Right renal cortex interstitium (tissue), 3 donors: ENCODE measurements around the gene MTHFR. TPM values are rescaled to one million over a fixed set of nuclear protein-coding genes. Genes with fewer than 3 reads are reported as not detected.

Experiments
- DNase-seq, 3 donors: peaks; one replicate each; pipeline ENCODE4 v3.0.0-alpha.2; 2013; ENCODE audit warnings: low read depth in 3 of 3, low spot score in 2 of 3
- polyA plus RNA-seq, 3 donors: library from polyadenylated mRNA; unstranded; fragments of 120-200 nt; gene quantifications; one replicate each; pipeline ENCODE4 v1.2.1, GENCODE V29; 2013; ENCODE audit not compliant: insufficient read length in 3 of 3

MTHFR gene
- polyA plus RNA-seq, 3 donors, result 15.4 to 18.8 (median 17.2) TPM

DNA sequence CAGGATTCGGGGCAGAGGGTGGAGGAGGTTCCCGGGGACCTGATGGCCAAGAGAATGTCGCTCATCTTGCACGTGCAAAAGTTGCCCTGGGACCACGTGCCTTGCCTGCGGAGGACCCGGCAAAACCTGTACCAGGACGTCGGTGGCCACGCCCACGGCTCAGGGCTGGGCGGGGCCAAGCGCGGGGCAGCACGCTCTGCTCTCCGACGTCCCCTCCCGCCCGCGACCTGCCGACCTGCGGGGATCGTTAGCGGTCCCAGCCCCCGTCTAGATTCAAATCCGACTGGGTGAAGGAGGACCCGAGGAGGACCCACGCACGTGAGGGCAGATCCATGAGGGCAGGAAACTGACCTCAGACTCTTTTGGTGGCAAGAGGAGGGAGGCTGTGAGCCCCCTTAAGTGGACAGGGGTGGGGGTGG, 43.8 kb downstream of the MTHFR start, which contains the start of gene C1orf167:
Gene C1orf167 (plus strand): TSS at position 206 of the 419 bp plus-strand sequence. CDS start 2,208 bp downstream, outside the sequence.
- no peak for DNase-seq

DNA sequence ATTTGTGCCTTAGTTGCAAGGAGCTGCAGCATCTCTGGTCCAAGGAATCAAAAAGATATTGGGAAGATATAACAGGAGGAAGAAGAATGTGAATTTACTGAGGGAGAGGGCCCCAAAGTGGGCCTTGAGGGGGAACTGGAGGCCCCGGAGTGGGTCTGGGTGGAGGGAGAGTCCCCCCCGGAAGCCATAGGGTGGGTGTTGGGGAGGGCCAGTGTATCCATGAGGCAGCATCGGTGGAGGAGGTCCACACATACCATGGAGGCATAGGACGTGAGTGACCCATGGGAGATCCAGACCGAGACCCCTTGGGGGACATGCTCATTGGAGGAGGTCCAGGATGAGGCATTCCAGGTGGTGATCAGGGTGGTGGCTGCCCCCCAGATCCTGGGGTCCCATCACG, 44.5 kb downstream of the MTHFR start:
- DNase-seq, result no peak

DNA sequence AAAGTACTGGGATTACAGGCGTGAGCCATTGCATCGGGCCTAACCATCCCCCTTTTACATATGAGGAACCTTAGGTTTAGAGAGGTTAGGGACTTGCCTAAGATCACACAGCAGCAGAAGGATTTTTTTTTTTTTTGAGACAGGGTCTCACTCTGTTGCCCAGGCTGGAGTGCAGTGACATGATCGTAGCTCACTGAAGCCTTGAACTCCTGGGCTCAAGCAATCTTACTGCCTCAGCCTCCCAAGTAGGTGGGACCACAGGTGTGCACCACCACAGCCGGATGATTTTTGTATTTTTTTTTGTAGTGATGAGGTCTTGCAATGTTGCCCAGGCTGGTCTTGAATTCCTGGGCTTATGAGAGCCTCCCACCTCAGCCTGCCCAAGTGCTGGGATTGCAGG, 46.0 kb downstream of the MTHFR start:
- DNase-seq, result no peak

DNA sequence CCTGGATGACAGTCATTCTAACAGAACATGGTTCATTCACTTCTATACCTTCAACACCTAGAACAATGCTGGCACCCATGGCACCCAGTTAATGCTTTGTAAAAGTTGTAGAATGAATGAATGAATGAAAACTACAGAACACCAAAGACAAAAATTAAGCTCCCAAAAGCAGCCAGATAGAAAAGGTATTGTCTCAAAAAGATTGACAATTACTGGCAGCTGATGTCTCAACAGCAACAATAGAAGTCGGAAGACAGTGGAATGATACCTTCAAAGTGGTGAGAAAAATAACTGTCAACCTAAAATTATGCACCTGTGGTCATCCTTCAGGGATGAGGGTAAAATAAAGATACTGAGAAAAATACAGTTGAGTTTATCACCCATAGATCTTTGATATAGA, 48.7 kb downstream of the MTHFR start:
- no peak for DNase-seq

DNA sequence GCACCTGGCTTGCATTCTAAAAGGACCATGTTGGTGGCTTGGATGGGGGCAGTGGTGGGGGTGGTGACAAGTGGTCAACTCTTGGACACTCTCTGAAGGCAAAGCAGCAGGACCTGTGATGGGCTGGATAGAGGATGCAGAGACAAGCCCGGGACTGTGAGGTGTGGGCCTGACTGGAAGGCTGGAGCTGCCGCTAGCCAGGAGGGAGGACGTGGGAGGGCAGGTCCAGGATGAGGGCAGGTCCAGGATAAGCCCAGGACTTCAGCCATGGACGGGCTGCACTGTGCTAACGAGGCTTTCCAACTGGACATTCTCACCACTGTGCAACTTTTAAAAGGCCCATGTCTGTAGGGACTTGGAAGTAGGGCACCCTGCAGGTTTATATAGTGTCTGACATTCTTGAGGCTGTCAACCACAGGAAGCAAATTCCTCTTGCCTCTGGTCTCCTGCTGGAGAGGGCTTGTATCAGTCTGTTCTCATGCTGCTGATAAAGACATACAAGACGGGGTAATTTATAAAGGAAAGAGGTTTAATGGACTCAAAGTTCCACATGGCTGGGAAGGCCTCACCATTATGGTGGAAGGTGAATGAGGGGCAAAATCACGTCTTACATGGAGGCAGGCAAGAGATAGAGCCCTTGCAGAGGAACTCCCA, 52.1 kb downstream of the MTHFR start:
- no peak for DNase-seq

DNA sequence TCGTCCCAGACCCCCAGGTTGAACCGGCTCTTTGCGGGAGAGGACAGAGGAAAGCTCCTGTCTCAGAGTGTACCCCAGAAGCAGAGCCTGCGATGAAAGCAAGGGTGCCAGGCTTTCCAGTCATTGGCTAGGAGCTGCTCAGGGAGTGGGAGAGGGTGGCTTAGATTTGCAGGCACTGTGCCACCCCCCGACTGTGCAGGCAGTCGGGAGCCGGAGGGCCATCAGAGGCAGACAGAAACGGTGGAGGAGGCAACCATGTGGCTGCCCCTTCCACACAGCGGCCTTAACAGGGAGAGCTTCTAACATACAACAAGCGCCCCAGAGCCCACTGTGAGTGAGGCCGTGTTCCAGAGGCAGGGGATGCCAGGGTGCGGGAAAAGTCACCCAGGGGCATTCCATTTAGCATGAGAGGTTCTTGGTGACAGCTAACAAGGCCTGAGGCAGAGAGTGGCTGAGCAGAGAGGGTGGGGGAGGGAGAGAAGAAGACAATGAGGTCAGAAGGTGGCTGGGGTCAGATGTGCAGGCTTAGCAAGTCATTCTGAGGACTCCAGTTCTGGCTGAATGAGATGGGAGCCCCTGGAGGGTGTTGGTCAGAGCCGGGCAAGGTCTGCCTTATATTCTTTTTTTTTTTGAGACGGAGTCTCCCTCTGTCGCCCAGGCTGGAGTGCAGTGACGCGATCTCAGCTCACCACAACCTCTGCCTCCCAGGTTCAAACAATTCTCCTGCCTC, 53.2 kb downstream of the MTHFR start:
- no peak for DNase-seq

DNA sequence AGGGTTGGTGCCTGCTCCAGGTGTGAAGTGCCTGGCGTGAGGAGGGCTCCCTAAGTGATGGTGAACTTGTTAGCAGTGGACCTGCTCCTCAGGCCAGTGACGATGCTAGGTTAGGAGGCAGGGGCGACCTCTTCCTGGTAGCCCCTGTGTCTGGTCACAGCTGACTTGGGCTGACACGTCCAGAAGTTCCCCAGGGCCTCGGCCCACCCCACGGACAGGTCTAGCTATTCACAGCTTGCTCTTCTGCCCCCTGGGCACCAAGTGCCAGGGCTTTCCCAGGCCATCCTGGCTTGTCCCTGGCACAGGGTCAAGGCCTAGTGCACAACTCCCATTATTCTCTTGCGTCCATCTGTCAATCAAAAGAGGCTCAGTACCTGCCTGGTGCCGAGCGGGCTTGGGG, 54.7 kb downstream of the MTHFR start:
- DNase-seq, result no peak

DNA sequence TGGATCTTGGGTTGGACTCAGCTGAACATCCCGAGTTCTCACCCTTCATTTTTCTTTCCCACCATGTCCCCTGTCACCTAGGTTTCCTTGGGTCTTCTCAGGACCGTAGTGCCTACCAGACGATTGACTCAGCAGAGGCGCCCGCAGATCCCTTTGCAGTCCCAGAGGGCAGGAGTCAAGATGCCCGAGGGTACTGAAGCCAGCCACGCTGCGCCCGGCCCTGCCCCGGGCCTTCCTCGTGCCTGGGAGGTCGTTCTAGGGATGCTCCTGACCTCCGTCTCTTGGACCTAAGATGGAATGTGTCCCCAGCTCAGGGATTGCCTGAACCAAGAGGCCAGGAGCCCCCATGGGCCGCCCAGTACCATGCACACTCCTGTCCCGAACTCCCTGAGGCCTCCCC, 55.8 kb downstream of the MTHFR start:
- DNase-seq, result no peak

DNA sequence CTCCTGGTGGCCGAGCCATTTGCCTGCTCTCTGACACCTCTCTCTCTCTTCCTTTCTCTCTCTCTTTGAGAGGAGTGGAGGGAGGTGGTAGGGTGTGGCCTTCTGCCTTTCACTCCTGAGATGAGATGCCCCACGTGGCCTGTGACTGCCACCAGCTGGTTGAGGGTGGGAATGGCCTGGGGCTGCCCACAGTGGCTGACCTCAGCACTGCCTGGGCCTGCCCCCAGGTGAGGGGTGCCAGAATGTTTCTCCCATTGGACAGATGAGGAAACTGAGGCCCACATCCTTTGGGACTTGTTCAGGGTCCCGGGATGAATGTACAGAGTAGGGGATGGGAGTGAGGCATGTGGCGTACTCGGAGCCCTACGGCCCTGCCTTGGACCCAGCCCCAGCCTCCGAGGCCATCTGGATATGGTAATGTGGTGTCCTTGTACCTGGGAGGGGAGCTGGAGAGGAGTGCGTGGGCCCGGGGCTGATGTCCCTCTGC, 56.5 kb downstream of the MTHFR start:
- DNase-seq, result no peak

DNA sequence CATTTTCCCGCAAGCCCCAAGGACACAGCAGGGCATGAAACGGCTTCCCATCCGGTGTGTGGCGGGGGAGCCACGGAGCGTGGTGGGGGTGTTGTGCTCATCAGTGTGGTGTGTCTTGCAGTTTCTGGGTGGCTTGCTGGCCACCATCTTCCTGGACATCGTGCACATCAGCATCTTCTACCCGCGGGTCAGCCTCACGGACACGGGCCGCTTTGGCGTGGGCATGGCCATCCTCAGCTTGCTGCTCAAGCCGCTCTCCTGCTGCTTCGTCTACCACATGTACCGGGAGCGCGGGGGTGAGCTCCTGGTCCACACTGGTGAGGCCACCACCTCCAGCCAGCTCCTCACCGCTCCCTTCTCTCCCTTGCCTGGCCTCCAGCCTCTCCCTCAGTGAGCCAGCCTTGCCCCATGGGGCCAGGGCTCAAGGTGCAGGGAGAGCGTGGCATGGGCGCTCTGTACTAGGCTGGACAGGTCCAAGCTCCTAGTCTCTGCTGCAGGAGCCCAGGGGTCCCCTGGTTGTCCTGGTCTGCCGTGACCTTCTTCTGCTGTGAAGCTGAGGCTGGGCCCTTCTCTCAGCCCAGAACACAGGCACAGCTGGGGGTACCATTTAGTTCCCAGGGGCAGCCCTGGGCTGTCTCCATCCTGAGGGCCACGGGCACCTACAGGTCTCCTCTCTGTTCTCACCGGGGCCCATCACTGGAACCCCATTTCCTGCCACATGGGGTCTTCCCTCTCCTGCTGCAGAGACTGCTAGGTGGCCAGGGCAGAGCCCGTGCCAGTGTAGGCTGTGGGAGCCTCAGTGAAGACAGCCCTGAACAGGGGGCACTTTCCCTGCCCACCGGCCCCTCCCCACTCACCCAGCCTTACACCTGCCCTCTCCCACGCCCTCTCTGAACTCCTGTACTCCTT, 57.2 kb downstream of the MTHFR start:
- DNase-seq, result no peak

DNA sequence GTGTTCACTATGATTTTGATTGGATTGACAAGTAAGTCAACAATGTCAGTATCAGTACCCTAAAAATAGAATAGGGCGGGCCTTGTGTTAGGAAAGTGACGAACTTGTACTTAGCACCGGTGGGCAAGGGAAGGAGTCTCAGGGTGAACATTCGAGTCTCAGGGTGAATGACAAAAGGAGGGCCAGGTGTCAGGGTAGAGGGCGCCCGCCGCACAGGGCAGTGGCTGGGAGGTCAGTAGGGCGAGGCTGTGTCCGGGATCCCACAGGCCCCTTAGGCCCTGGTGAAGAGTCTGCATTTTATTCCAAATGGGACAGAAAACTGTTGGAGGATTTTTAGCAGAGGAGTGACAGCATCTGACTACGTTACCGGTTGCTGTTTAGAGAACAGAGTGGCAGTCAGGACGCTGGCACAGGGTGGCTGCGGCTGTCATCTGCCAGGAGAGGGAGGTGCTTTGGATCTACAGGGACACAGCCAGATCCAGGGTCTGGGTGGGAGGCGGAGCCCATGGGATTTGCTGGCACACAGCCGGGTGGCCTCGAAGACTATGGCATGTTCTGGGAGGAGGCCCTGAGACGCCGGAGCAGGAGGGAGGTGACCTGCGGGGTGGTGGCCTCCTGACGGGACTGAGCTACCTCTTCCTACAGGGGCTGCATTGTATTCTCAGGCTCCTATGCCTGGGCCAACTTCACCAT, 58.8 kb downstream of the MTHFR start:
- no peak for DNase-seq

DNA sequence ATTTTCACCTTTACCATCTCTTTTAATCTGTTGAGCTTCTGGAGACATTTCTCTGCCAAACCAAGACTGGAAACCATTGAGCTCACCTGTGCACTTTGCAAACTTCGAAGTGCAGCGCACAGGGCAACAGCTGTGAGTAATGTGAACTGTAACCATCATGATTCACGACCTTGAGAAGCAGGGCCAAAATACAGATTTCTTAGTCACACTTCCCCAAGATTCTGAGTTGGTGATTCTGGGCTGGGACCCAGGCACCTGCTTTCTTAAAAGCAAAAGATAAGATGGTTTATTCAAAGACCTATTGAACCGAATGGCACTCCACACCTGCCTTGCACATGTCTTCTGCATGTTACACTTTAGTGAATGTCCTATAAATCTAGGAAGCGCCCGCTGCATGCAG, 59.7 kb downstream of the MTHFR start:
- DNase-seq, result no peak

DNA sequence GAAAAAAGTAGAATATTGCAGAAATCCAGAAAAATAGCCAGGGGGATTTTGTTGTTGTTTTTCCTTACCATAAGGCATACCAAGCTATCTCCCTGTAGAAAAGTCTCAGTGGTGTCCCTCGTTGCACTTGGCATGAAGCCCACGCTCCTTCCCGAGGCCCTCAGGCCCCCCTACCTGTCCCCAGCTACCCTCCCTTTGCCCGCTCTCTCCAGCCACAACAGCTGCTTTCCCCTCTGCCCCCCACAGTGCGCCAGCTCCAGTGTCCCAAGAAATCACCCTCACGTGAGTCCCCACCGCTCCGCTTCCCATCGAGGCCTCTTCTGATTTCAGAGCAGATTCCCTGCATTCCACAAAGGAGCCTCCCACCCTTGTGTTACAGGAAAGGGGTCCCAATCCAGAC, 61.5 kb downstream of the MTHFR start:
- DNase-seq, result no peak

DNA sequence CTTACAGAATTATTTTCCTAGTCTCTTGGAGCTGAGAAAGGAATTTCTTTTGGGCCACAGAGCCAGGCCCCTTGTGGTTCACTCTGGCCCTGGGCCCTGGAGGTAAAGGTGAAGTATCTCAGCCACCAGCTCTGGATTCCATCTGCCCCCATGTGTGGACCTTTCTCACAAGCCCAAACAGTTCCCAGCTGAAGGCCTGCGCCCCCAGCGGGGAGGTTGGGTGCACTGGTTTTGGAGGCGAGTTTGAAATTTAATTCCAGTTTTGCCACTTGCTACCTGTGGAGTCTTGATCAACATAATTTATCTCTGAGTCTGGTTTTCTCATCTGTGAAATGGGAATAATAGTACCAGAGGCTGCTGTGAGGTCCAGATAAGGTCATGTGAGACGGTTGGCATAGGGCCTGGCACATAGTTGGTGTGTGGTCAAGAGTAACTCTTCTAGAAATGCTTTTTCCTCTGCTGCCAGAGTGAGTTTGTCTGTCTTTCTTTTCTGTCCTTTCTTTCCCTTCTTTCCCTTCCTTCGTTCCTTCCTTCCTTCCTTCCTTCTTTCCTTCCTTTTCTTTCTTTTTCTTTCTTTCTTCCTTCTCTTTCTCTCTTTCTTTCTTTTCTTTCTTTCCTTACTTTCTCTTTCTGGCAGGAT, 63.7 kb downstream of the MTHFR start:
- DNase-seq, result no peak

DNA sequence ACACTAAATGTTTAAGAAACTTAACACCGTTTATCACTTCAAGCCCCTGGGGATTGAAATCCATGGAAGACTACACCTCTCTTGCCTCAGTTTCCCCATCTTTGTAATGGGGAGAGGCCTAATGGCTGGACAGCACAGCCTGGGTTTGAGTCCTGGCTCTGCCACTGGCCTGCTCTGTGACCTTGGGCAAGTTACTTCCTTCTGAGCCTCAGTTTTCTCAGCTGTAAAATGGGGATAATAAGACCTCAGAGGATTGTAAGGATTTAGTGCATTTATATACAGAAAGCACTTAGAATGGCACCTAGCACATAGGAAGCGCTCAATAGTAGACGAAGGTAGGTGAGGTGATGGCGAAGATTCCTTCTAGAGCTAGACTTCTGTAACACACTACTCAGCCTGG, 64.3 kb downstream of the MTHFR start:
- DNase-seq, result no peak

DNA sequence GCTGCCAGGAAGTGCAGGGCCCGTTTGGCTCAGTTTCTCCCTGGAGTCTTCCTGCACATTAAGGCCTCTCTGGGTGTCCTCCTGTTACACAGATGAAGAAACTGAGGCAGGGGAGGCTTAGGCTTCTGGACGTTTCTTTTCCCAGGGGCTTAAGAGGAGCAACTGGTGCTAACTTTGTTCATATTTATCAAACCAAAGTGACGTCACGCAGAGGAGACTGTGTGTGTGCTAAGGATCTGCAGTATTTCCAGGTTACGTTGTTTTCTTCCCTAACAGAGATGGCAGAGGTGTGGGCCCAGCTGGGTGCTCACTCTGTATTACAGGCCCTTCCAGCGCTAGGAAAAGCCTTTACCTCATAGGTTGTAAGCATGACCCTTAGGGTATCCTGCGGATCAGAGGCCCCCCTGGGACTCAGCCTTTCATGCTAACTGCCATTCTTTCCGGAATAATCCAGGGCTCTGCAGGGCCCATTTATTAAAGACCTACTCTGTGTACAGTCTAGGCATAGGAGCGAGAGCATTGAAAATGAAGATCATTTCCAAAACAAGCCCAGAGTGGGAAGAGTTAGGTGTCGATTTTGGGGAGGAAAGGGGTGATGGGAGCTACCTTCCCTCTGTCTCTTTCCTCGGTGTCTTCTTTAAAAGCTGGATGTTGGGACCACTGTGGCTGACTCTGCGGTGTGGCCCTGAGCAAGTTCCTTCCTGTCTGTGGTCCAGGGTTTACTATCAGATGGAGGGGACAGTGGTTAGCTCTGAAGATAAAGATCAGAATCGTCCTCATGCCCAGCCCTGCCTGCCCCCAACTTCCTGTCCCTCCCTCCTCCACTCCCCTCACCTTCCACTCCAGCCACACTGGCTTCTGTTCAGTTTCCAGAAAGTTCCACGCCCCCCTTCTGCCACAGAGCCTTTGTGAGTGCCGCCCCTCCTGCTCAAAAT, 65.2 kb downstream of the MTHFR start:
- DNase-seq, result no peak

DNA sequence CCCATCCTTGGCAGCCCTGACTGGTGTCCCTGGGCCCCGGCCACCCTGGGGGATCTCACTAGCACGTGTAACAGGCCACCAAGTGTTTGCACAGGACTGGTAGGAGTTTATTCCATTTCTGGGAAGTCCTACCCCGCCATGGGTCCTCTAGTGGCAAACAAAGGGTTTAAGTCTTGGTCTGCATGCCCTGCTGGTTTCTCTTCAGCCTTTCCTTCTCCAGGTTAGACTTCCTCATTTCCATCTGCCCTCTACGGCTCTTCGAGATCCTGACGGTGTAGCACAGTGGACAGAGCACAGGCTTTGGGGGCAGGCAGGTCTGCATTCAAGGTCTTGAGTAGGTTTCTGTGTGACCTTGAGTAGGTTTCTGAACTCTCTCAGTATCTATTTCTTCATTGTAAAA, 67.0 kb downstream of the MTHFR start:
- no peak for DNase-seq

DNA sequence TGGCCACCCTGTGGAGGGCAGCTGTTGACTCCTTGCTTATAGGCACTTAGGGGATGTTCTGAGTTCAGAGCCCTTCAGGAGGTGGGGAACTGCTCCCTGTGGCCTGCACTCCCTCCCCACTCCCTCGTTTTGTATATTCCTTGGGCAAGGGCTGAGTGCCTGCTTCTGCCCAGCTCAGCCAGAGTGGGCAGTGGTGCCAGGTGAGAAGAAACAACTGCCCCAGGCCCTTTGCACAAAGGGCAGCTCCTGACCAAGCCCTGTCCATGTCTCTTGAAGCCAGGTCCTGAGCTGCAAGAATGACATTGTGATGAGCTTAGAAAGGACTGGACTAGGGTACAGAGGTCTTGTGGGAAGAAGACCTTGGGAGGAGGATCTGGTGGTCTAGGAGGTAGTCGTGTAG, 67.7 kb downstream of the MTHFR start:
- no peak for DNase-seq
